ENCODE data around the gene SLC44A4.

Gene SLC44A4

DNA sequence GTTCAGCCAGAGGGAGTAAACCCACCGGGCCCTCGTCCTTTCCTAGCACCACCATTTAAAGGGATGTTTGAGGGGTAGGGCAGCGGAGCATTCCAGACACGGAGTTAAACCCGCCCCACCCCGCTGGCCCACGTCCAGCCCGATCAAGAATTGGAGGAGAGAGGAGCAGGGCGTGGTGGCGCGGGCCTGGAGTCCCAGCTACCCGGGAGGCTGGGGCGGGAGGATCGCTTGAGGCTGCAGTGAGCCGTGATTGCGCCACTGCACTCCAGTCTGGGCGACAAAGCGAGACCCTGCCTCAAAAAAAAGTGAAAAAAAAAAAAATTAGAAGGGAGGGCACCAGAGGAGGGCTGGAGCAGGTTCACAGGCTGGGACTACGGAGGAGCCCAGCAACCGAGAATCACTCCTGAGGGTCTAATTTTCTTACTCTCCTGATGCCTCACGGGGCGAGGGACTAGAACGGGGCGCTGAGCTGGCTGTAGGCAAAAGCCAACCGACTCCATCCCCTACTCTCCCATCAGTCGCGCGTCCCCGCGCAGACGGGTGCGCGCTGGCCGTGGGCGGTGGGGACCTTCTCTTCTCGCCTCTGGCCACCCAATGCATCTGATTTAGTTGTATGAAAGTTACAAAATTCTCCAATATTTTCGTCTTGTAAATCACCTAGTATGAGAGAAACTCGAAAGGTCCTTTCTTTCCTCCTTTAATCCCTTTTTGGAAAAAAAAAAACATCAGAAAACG, 57.3 kb downstream of the SLC44A4 start:
- peak overlapping the region; percentile 55; the same call in 1 of the 2 replicates for H3K27ac ChIP-seq (ENCODE audit: extremely low read depth, low read depth, low read length)
- CTCF ChIA-PET, result interaction anchor here (0.6 to 0.7 kb wide), 2 partner anchors 84 to 193 kb away, joined by 4 to 9 read pairs; no protein-coding TSS in a partner anchor
- POLR2A ChIA-PET, result interaction anchor here (0.6 to 1.2 kb wide), 5 partner anchors 8 to 141 kb away, joined by 3 to 5 read pairs (median 3); partner anchors contain the start of genes LSM2, NEU1 and VWA7
- H3K9me3 ChIP-seq (ENCODE audit: control insufficient read depth, insufficient read depth, low read depth, low read length), result no peaks in the 10 kb centered on the region
- H3K4me1 ChIP-seq (ENCODE audit: control insufficient read depth, insufficient read depth, low read length), result no peaks in the 10 kb centered on the region; the same call in 1 of the 2 replicates
- H3K4me3 ChIP-seq (ENCODE audit: low read depth, low read length), result peak overlapping the region; percentile 42
- peaks cover 0 to 25% of the 10 kb centered on the region in 2 experiments; a peak in 1 of 3 replicates for H3K36me3 ChIP-seq (ENCODE audit: control insufficient read depth in 2 of 2, insufficient read depth in 1 of 2, low read length in 2 of 2)
- TF ChIP-seq KLF7 (tag by site-specific recombination; IDR thresholded peaks at IDR 0.05; ENCODE audit: borderline replicate concordance) (no peak), HOXC10 (CRISPR knock-in tag; IDR thresholded peaks at IDR 0.05) (0 out of 2 replicates have a peak, but pooled peaks have one; percentile 63), ZFP3 (tag by site-specific recombination; IDR thresholded peaks at IDR 0.05; ENCODE audit: low read depth) (no peak), ZNF248 (tag by site-specific recombination; IDR thresholded peaks at IDR 0.05) (no peak), ZBTB7A (tag by site-specific recombination; IDR thresholded peaks at IDR 0.05; ENCODE audit: low read depth) (no peak), GLIS2 (tag by site-specific recombination; IDR thresholded peaks at IDR 0.05) (no peak), SP3 (tag by site-specific recombination; IDR thresholded peaks at IDR 0.05) (no peak), ZNF623 (tag by site-specific recombination; IDR thresholded peaks at IDR 0.05) (no peak), ZNF785 (tag by site-specific recombination; IDR thresholded peaks at IDR 0.05) (no peak), ZNF155 (tag by site-specific recombination; IDR thresholded peaks at IDR 0.05) (no peak), EGR2 (tag by site-specific recombination; IDR thresholded peaks at IDR 0.05; ENCODE audit: low read depth) (0 out of 2 replicates have a peak, but pooled peaks have one; percentile 16), ZNF335 (tag by site-specific recombination; conservative IDR thresholded peaks at IDR 0.05) (peak; percentile 91), PRDM2 (tag by site-specific recombination; IDR thresholded peaks at IDR 0.05; ENCODE audit: borderline replicate concordance) (no peak), YY1 (tag by site-specific recombination; IDR thresholded peaks at IDR 0.05) (no peak), ZNF48 (tag by site-specific recombination; IDR thresholded peaks at IDR 0.05) (no peak), ZFHX2 (tag by site-specific recombination; conservative IDR thresholded peaks at IDR 0.05) (peak; percentile 54), ELK4 (IDR thresholded peaks at IDR 0.05; ENCODE audit: borderline replicate concordance, low read depth, low read length) (no peak), ZNF157 (tag by site-specific recombination; IDR thresholded peaks at IDR 0.05) (no peak), ZNF747 (tag by site-specific recombination; IDR thresholded peaks at IDR 0.05) (no peak)
- TF ChIP-seq, protein P1, sequence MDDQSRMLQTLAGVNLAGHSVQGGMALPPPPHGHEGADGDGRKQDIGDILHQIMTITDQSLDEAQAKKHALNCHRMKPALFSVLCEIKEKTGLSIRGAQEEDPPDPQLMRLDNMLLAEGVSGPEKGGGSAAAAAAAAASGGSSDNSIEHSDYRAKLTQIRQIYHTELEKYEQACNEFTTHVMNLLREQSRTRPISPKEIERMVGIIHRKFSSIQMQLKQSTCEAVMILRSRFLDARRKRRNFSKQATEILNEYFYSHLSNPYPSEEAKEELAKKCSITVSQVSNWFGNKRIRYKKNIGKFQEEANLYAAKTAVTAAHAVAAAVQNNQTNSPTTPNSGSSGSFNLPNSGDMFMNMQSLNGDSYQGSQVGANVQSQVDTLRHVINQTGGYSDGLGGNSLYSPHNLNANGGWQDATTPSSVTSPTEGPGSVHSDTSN (CRISPR knock-in tag; IDR thresholded peaks at IDR 0.05), result no peak
- TF ChIP-seq, protein P2, sequence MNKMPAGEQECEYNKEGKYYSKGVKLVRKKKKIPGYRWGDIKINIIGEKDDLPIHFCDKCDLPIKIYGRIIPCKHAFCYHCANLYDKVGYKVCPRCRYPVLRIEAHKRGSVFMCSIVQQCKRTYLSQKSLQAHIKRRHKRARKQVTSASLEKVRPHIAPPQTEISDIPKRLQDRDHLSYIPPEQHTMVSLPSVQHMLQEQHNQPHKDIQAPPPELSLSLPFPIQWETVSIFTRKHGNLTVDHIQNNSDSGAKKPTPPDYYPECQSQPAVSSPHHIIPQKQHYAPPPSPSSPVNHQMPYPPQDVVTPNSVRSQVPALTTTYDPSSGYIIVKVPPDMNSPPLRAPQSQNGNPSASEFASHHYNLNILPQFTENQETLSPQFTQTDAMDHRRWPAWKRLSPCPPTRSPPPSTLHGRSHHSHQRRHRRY (tag by site-specific recombination; IDR thresholded peaks at IDR 0.05), result no peak
- TF ChIP-seq, protein P3, sequence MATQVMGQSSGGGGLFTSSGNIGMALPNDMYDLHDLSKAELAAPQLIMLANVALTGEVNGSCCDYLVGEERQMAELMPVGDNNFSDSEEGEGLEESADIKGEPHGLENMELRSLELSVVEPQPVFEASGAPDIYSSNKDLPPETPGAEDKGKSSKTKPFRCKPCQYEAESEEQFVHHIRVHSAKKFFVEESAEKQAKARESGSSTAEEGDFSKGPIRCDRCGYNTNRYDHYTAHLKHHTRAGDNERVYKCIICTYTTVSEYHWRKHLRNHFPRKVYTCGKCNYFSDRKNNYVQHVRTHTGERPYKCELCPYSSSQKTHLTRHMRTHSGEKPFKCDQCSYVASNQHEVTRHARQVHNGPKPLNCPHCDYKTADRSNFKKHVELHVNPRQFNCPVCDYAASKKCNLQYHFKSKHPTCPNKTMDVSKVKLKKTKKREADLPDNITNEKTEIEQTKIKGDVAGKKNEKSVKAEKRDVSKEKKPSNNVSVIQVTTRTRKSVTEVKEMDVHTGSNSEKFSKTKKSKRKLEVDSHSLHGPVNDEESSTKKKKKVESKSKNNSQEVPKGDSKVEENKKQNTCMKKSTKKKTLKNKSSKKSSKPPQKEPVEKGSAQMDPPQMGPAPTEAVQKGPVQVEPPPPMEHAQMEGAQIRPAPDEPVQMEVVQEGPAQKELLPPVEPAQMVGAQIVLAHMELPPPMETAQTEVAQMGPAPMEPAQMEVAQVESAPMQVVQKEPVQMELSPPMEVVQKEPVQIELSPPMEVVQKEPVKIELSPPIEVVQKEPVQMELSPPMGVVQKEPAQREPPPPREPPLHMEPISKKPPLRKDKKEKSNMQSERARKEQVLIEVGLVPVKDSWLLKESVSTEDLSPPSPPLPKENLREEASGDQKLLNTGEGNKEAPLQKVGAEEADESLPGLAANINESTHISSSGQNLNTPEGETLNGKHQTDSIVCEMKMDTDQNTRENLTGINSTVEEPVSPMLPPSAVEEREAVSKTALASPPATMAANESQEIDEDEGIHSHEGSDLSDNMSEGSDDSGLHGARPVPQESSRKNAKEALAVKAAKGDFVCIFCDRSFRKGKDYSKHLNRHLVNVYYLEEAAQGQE (tag by site-specific recombination; IDR thresholded peaks at IDR 0.05), result no peak
- TF ChIP-seq, protein P4, sequence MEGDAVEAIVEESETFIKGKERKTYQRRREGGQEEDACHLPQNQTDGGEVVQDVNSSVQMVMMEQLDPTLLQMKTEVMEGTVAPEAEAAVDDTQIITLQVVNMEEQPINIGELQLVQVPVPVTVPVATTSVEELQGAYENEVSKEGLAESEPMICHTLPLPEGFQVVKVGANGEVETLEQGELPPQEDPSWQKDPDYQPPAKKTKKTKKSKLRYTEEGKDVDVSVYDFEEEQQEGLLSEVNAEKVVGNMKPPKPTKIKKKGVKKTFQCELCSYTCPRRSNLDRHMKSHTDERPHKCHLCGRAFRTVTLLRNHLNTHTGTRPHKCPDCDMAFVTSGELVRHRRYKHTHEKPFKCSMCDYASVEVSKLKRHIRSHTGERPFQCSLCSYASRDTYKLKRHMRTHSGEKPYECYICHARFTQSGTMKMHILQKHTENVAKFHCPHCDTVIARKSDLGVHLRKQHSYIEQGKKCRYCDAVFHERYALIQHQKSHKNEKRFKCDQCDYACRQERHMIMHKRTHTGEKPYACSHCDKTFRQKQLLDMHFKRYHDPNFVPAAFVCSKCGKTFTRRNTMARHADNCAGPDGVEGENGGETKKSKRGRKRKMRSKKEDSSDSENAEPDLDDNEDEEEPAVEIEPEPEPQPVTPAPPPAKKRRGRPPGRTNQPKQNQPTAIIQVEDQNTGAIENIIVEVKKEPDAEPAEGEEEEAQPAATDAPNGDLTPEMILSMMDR (tag by site-specific recombination; IDR thresholded peaks at IDR 0.05), result no peak
